WI38 (cell line): ENCODE data around the gene CHCHD10.
"Not testable (repeated sequence)": the region's sequence is repeated elsewhere in the genome, so short reads cannot be mapped to it uniquely, and the experiment has no call there.

Experiments
- H3K4me3 ChIP-seq: 2 replicates; pipeline ENCODE4 v1.5.1; 2011; ENCODE audit warnings: low read depth, mild to moderate bottlenecking, control low read depth, low read length
- TF ChIP-seq, protein P1 (sequence below): IDR thresholded peaks from 2 replicates; pipeline ENCODE4 v1.5.1; 2012; ENCODE audit warnings: low read depth, mild to moderate bottlenecking, control low read depth, low read length

CHCHD10 gene

DNA sequence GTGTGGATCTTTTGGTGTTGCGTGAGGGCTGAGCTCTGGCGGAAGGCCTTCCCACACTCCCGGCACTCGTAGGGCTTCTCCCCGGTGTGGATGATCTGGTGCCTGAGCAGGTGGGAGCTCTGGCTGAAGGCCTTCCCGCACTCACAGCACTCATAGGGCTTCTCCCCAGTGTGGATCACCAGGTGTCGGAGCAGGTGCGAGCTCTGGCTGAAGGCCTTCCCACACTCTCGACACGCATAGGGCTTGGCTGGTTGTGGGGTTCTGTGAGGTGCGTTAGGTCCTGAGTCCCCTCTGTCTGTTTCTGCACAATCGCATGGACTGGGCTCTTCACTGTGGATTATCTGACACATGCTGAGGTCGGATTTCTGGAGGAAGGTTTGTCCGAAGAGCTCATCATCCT, 23.3 kb downstream of the CHCHD10 start:
- H3K4me3 ChIP-seq, result no peak overlapping the region
- TF ChIP-seq, protein P1, sequence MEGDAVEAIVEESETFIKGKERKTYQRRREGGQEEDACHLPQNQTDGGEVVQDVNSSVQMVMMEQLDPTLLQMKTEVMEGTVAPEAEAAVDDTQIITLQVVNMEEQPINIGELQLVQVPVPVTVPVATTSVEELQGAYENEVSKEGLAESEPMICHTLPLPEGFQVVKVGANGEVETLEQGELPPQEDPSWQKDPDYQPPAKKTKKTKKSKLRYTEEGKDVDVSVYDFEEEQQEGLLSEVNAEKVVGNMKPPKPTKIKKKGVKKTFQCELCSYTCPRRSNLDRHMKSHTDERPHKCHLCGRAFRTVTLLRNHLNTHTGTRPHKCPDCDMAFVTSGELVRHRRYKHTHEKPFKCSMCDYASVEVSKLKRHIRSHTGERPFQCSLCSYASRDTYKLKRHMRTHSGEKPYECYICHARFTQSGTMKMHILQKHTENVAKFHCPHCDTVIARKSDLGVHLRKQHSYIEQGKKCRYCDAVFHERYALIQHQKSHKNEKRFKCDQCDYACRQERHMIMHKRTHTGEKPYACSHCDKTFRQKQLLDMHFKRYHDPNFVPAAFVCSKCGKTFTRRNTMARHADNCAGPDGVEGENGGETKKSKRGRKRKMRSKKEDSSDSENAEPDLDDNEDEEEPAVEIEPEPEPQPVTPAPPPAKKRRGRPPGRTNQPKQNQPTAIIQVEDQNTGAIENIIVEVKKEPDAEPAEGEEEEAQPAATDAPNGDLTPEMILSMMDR, result no peak

- TF ChIP-seq, protein P1, result no peak
- H3K4me3 ChIP-seq, result no peak overlapping the region
Observed at GRCh38 chr22:23744001-23744400, 23.8 kb downstream of the CHCHD10 start.

DNA sequence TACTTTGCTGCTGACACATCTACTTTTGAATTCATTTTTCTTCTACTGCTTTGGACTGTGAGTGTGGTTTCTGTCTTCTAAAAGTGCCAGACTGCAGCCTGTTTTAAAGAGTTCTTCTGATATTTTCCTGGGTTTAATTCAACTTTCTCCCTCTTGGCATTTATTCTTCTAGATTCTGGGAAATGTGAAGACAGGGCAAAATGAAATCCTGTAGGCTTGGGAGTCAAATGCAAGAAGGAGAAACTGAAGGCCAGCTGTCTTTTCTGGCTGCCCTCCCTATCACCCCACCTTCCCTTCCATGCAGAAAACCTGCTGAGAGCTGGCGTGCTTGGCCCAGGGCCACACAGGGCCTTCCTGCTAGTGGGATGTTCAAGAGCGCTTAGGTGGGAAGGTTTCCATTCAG, 24.5 kb downstream of the CHCHD10 start:
- TF ChIP-seq, protein P1, result no peak
- H3K4me3 ChIP-seq, result no peak overlapping the region

DNA sequence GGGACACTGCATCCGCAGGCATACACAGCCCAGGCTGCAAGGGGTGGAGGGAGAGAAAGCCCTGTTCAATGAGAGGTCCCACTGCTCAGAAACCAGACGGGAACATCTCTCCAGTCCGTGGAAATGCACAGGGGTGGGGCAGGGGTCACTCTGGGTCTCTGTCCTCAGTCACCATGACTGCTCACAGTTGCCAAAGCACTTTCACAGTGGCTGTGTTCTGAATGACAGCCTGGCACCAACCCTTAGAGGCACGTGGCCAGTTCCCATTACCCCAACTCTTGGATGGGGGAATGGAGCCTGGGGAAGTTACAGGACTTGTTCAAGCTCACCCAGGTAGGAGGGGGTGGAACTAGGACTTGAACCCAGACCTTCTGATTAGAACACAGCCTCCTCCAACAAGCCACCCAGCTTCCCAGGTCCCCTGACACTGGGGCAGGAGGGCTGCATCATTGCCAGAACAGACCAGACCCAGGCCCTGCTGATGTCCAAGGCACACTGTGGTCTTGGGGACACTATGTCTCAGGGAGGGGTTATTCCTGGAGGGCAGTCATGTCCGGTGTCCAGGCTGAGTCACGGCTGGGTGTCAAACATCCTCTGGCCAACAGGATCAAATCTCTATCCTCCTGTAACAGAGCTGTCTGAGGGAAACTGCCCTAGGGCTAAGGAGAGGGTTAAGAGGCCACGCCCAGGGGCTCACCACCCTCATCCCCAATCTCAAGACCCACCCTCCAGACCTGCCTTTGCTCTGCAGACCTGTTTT, 25.1 kb downstream of the CHCHD10 start:
- H3K4me3 ChIP-seq, result no peak overlapping the region
- TF ChIP-seq, protein P1, result no peak

GRCh38 chr22:23737696-23738095, 30.1 kb downstream of the CHCHD10 start:
- H3K4me3 ChIP-seq, result no peak overlapping the region
- TF ChIP-seq, protein P1, result no peak

- H3K4me3 ChIP-seq, result not testable (repeated sequence)
Observed at GRCh38 chr22:23728108-23728507, 39.7 kb downstream of the CHCHD10 start.

- TF ChIP-seq, protein P1, result no peak
- H3K4me3 ChIP-seq, result no peak overlapping the region
Observed at GRCh38 chr22:23722724-23723123, 45.0 kb downstream of the CHCHD10 start.

DNA sequence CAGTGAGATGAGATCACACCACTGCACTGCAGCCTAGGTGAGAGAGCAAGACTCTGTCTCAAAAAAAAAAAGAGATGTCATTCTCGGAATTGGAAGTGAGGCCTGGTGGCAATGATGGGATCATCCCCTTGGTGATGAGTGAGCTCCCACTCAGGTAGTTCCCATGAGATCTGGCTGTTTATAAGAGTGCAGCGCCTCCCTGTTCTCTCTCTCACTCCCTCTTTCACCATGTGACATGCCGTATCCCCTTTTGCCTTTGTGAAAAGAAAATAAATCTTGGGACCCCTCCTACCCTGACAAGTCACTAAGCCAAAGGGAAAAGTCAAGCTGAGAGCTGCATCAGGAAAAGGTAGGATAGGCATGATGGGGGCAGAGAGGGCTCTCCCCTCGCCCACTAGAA, 45.6 kb downstream of the CHCHD10 start:
- TF ChIP-seq, protein P1, result no peak
- no peak overlapping the region for H3K4me3 ChIP-seq
